ENCODE data around the gene FOXL2.

- TF ChIP-seq EP300 (IDR thresholded peaks at IDR 0.05; ENCODE audit: borderline replicate concordance in 1 of 2, control insufficient read depth in 1 of 2, low read depth in 2 of 2, low read length in 2 of 2) (no peak), RB1 (IDR thresholded peaks at IDR 0.05; ENCODE audit: borderline replicate concordance) (no peak), ASH2L (IDR thresholded peaks at IDR 0.05; ENCODE audit: borderline replicate concordance, low read depth) (no peak), RBBP5 (conservative IDR thresholded peaks at IDR 0.05) (no peak), REST (IDR thresholded peaks at IDR 0.05; ENCODE audit: low read depth, low read length) (no peak), EZH2 (IDR thresholded peaks at IDR 0.05; ENCODE audit: borderline replicate concordance, control insufficient read depth, low read depth, low read length) (no peak), ATF2 (IDR thresholded peaks at IDR 0.05; ENCODE audit: low read length) (no peak), NRF1 (conservative IDR thresholded peaks at IDR 0.05; ENCODE audit: low read depth, low read length) (no peak), CHD1 (IDR thresholded peaks at IDR 0.05; ENCODE audit: low read depth, low read length) (no peak), E2F8 (IDR thresholded peaks at IDR 0.05; ENCODE audit: low read depth, partially characterized antibody) (no peak), CEBPB (IDR thresholded peaks at IDR 0.05; ENCODE audit: borderline replicate concordance in 1 of 2, low read depth in 2 of 2, low read length in 2 of 2) (no peak)
- TF ChIP-seq, protein P1, sequence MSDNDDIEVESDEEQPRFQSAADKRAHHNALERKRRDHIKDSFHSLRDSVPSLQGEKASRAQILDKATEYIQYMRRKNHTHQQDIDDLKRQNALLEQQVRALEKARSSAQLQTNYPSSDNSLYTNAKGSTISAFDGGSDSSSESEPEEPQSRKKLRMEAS (IDR thresholded peaks at IDR 0.05; ENCODE audit: low read depth, low read length): no peak
These were observed 37.0 kb downstream of the FOXL2 start for GRCh38 chr3:138909904-138910303.
